GM23338 (cell line): ENCODE measurements around the gene PTH1R. TPM values are rescaled to one million over a fixed set of nuclear protein-coding genes. Genes with fewer than 3 reads are reported as not detected.
"Not testable (repeated sequence)": the region's sequence is repeated elsewhere in the genome, so short reads cannot be mapped to it uniquely, and the experiment has no call there.

Experiments used
- ATAC-seq: fragments of 200-7000 bp; cut with Tn5 transposase; 3 replicates; pipeline ENCODE4 v1.9.1; 2020
- DNase-seq: peaks from one replicate; pipeline ENCODE4 v3.0.0-alpha.2; 2015; ENCODE audit warnings: low spot score
- H2AFZ ChIP-seq: fragments of 200-600 bp; sonication (generic); 2 replicates; pipeline ENCODE4 v1.8.0; 2016; ENCODE audit warnings: antibody characterized with exemption, mild to moderate bottlenecking, moderate library complexity
- H3F3A ChIP-seq: fragments of 200-600 bp; sonication (generic); replicated peaks from 2 replicates; pipeline ENCODE4 v1.8.0; 2017; ENCODE audit warnings: antibody characterized with exemption, mixed run types, low read depth
- H3K27ac ChIP-seq: fragments of 200-600 bp; sonication (generic); 2 replicates; pipeline ENCODE4 v1.6.1; 2016; ENCODE audit warnings: low read depth
- H3K27me3 ChIP-seq: fragments of 200-600 bp; sonication (generic); 2 replicates; pipeline ENCODE4 v1.8.0; 2016; ENCODE audit warnings: mild to moderate bottlenecking, mixed run types, moderate library complexity; ENCODE audit not compliant: insufficient read depth
- H3K36me3 ChIP-seq: fragments of 200-600 bp; sonication (generic); 2 replicates; pipeline ENCODE4 v1.8.0; 2016; ENCODE audit warnings: mild to moderate bottlenecking; ENCODE audit not compliant: insufficient read depth
- H3K4me1 ChIP-seq: fragments of 200-600 bp; sonication (generic); 2 replicates; pipeline ENCODE4 v1.8.0; 2016; ENCODE audit warnings: mild to moderate bottlenecking, moderate library complexity; ENCODE audit not compliant: insufficient read depth
- H3K4me2 ChIP-seq: fragments of 200-600 bp; sonication (generic); 2 replicates; pipeline ENCODE4 v1.7.1; 2017; ENCODE audit warnings: mixed run types
- H3K4me3 ChIP-seq: fragments of 200-600 bp; sonication (generic); 2 replicates; pipeline ENCODE4 v1.6.1; 2016; ENCODE audit warnings: mixed run types
- H3K79me2 ChIP-seq: fragments of 200-600 bp; sonication (generic); replicated peaks from 2 replicates; pipeline ENCODE4 v1.8.0; 2017; ENCODE audit warnings: mild to moderate bottlenecking; ENCODE audit not compliant: insufficient read depth
- H3K9me2 ChIP-seq: fragments of 200-600 bp; sonication (generic); 2 replicates; pipeline ENCODE4 v1.8.0; 2017; ENCODE audit not compliant: insufficient read depth
- H4K20me1 ChIP-seq: fragments of 200-600 bp; sonication (generic); replicated peaks from 2 replicates; pipeline ENCODE4 v1.8.0; 2017; ENCODE audit warnings: mild to moderate bottlenecking; ENCODE audit not compliant: insufficient read depth
- H3K27ac Mint-ChIP-seq: 2 replicates; pipeline ENCODE4 v1.8.0; 2020; ENCODE audit warnings: inconsistent platforms, mild to moderate bottlenecking, moderate library complexity, mixed read lengths
- H3K27me3 Mint-ChIP-seq: 3 replicates; pipeline ENCODE4 v1.8.0; 2022; ENCODE audit warnings: low read depth, mild to moderate bottlenecking, moderate library complexity, mixed read lengths, inconsistent platforms; ENCODE audit not compliant: insufficient read depth, poor library complexity
- H3K36me3 Mint-ChIP-seq: 3 replicates; pipeline ENCODE4 v1.8.0; 2021; ENCODE audit warnings: low read depth, mild to moderate bottlenecking, inconsistent platforms, moderate library complexity, mixed read lengths
- H3K4me1 Mint-ChIP-seq: 3 replicates; pipeline ENCODE4 v1.8.0; 2020; ENCODE audit warnings: mild to moderate bottlenecking, inconsistent platforms, mixed read lengths
- H3K4me3 Mint-ChIP-seq: 3 replicates; pipeline ENCODE4 v1.8.0; 2021; ENCODE audit warnings: moderate library complexity, mild to moderate bottlenecking, inconsistent platforms, mixed read lengths
- H3K9me3 Mint-ChIP-seq: 3 replicates; pipeline ENCODE4 v1.8.0; 2020; ENCODE audit warnings: moderate library complexity, mild to moderate bottlenecking, inconsistent platforms, mixed read lengths
- EZH2 ChIP-seq: fragments of 200-600 bp; sonication (generic); IDR thresholded peaks from one replicate; pipeline ENCODE4 v1.8.0; 2017; ENCODE audit warnings: antibody characterized with exemption, mild to moderate bottlenecking, low read depth; ENCODE audit not compliant: unreplicated experiment
- EZH2phosphoT487 ChIP-seq: fragments of 200-600 bp; sonication (generic); IDR thresholded peaks from one replicate; pipeline ENCODE4 v1.8.1; 2018; ENCODE audit warnings: antibody characterized with exemption; ENCODE audit not compliant: unreplicated experiment
- JUNB ChIP-seq: IDR thresholded peaks from one replicate; pipeline ENCODE4 v1.6.1; 2016; ENCODE audit warnings: antibody characterized with exemption; ENCODE audit not compliant: unreplicated experiment
- NANOG ChIP-seq: IDR thresholded peaks from 2 replicates; pipeline ENCODE4 v1.6.1; 2016; ENCODE audit warnings: antibody characterized with exemption, borderline replicate concordance
- POLR2AphosphoS5 ChIP-seq: IDR thresholded peaks from 2 replicates; pipeline ENCODE4 v1.6.1; 2016; ENCODE audit warnings: antibody characterized with exemption, low read depth
- REST ChIP-seq: IDR thresholded peaks from one replicate; pipeline ENCODE4 v1.6.1; 2018; ENCODE audit warnings: antibody characterized with exemption; ENCODE audit not compliant: unreplicated experiment
- STAT1 ChIP-seq: IDR thresholded peaks from one replicate; pipeline ENCODE4 v1.6.1; 2016; ENCODE audit warnings: antibody characterized with exemption; ENCODE audit not compliant: unreplicated experiment
- ZNF331 ChIP-seq: fragments of 250-450 bp; sonication (Bioruptor Pico); IDR thresholded peaks from 2 replicates; pipeline ENCODE4 v1.5.0; 2020; ENCODE audit warnings: low read depth, mild to moderate bottlenecking, moderate library complexity
- polyA plus RNA-seq: library from polyadenylated mRNA; unstranded; fragments of >200 nt; fragmentation: Nextera tagmentation; extraction: Ambion mirVana; gene quantifications from 2 replicates; pipeline ENCODE4 v1.2.1, GENCODE V29; 2016
- total RNA-seq: library from RNA; depleted of rRNA; stranded (reverse); fragments of >200 nt; shearing (Covaris generic); gene quantifications from 2 replicates; pipeline ENCODE4 v1.2.3, GENCODE V29; 2014
- TF ChIP-seq, protein P1 (sequence below): IDR thresholded peaks from 2 replicates; pipeline ENCODE4 v1.6.1; 2016; ENCODE audit warnings: antibody characterized with exemption
- TF ChIP-seq, protein P2 (sequence below), 2 experiments: fragments of 200-600 bp in 1 of 2; sonication (generic) in 1 of 2; conservative IDR thresholded peaks; 2 replicates each; pipeline versions ENCODE4 v1.5.1 to v1.6.1; 2016 to 2017; ENCODE audit warnings: antibody characterized with exemption in 2 of 2, low read depth in 2 of 2, mild to moderate bottlenecking in 2 of 2, moderate library complexity in 1 of 2

The PTH1R gene
- total and polyA plus RNA-seq, 2 experiments from 2014 or later = 1.3 to 1.9 TPM

GRCh38 chr3:46910914-46911313, 33.4 kb downstream of the PTH1R start:
- not testable (repeated sequence) for ATAC-seq, H3K4me1 ChIP-seq, H3K27ac ChIP-seq, H3K4me3 ChIP-seq, H2AFZ ChIP-seq, H3K27me3 Mint-ChIP-seq, H3K36me3 ChIP-seq, H3K79me2 ChIP-seq, H3K9me3 Mint-ChIP-seq, H3K27me3 ChIP-seq, H3F3A ChIP-seq, H3K36me3 Mint-ChIP-seq, DNase-seq, H3K4me1 Mint-ChIP-seq, H3K9me2 ChIP-seq, H3K27ac Mint-ChIP-seq, H3K4me2 ChIP-seq, H3K4me3 Mint-ChIP-seq, H4K20me1 ChIP-seq

DNA sequence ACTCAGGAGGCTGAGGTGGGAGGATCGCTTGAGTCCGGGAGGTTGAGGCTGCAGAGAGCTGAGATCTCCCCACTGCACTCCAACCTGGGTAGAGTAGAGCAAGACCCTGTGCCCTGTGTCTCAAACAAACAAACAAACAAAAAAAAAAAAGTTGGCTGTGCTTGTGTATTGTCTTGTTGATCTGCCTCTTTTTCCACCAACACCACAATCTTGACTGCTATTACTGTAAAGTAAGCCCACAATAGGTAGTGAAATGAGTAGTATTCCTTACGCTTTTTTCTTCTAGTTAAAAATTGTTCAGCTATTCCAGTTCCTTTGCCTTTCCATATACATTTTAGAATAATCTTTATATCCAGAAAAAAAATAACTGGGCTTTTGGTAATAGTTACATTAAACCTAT, 35.5 kb downstream of the PTH1R start:
- Mint-ChIP-seq H3K36me3 (peaks cover 15% of the 10 kb centered on the region), H3K9me3 (peaks cover 10% of the 10 kb centered on the region; the same call in 2 of the 3 replicates), H3K27ac (no peak overlapping the region), H3K27me3 (peaks cover 4% of the 10 kb centered on the region), H3K4me3 (no peak overlapping the region), H3K4me1 (peaks cover 2% of the 10 kb centered on the region; the same call in 1 of the 3 replicates)
- Histone ChIP-seq H3K4me3 (no peak overlapping the region), H3K4me2 (no peak overlapping the region), H3F3A (0 out of 2 replicates have a peak, but pooled peaks cover 6% of the 10 kb centered on the region), H3K4me1 (no peaks in the 10 kb centered on the region), H3K27ac (no peak overlapping the region), H4K20me1 (no peaks in the 10 kb centered on the region; the same call in 1 of the 2 replicates), H3K79me2 (no peaks in the 10 kb centered on the region), H3K9me2 (no peaks in the 10 kb centered on the region; the same call in 1 of the 2 replicates), H3K27me3 (no peaks in the 10 kb centered on the region), H2AFZ (no peak overlapping the region), H3K36me3 (peaks cover 4% of the 10 kb centered on the region)
- DNase-seq (no peak), ATAC-seq (no peak)
- TF ChIP-seq ZNF331 (CRISPR knock-in tag) (no peak), REST (no peak), NANOG (no peak), STAT1 (no peak), JUNB (no peak), EZH2phosphoT487 (no peak), EZH2 (no peak), POLR2AphosphoS5 (no peak)
- TF ChIP-seq, protein P1, sequence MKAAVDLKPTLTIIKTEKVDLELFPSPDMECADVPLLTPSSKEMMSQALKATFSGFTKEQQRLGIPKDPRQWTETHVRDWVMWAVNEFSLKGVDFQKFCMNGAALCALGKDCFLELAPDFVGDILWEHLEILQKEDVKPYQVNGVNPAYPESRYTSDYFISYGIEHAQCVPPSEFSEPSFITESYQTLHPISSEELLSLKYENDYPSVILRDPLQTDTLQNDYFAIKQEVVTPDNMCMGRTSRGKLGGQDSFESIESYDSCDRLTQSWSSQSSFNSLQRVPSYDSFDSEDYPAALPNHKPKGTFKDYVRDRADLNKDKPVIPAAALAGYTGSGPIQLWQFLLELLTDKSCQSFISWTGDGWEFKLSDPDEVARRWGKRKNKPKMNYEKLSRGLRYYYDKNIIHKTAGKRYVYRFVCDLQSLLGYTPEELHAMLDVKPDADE = no peak
- TF ChIP-seq, protein P2, sequence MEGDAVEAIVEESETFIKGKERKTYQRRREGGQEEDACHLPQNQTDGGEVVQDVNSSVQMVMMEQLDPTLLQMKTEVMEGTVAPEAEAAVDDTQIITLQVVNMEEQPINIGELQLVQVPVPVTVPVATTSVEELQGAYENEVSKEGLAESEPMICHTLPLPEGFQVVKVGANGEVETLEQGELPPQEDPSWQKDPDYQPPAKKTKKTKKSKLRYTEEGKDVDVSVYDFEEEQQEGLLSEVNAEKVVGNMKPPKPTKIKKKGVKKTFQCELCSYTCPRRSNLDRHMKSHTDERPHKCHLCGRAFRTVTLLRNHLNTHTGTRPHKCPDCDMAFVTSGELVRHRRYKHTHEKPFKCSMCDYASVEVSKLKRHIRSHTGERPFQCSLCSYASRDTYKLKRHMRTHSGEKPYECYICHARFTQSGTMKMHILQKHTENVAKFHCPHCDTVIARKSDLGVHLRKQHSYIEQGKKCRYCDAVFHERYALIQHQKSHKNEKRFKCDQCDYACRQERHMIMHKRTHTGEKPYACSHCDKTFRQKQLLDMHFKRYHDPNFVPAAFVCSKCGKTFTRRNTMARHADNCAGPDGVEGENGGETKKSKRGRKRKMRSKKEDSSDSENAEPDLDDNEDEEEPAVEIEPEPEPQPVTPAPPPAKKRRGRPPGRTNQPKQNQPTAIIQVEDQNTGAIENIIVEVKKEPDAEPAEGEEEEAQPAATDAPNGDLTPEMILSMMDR (conservative IDR thresholded peaks at IDR 0.05; ENCODE audit: low read depth in 2 of 2) = no peak
